Liver (tissue), 9 donors: ENCODE measurements around the gene NLGN1. TPM values are rescaled to one million over a fixed set of nuclear protein-coding genes. Genes with fewer than 3 reads are reported as not detected.

ENCODE experiments used
- DNase-seq: peaks from one replicate; pipeline ENCODE4 v3.0.0-alpha.2; 2017; ENCODE audit warnings: low spot score
- H3K27ac ChIP-seq, 2 donors: one replicate each; pipeline ENCODE4 v1.7.0; 2013; ENCODE audit warnings: inconsistent platforms in 2 of 2, low read length in 2 of 2, control low read depth in 1 of 2, low read depth in 1 of 2, mild to moderate bottlenecking in 1 of 2
- H3K27me3 ChIP-seq, 4 donors: one replicate each; pipeline versions ENCODE4 v1.6.1 to v1.7.0; 2013; ENCODE audit warnings: low read length in 3 of 4, inconsistent platforms in 1 of 4, mild to moderate bottlenecking in 1 of 4, moderate library complexity in 1 of 4; ENCODE audit not compliant: control insufficient read depth in 4 of 4, insufficient read depth in 4 of 4
- H3K36me3 ChIP-seq, 4 donors: one replicate each; pipeline versions ENCODE4 v1.6.1 to v1.7.0; 2013; ENCODE audit warnings: low read length in 3 of 4, mild to moderate bottlenecking in 3 of 4, low read depth in 1 of 4, moderate library complexity in 1 of 4; ENCODE audit not compliant: control insufficient read depth in 4 of 4, insufficient read depth in 3 of 4
- H3K4me1 ChIP-seq, 4 donors: one replicate each; pipeline versions ENCODE4 v1.6.1 to v1.7.0; 2013; ENCODE audit warnings: low read length in 3 of 4, mild to moderate bottlenecking in 3 of 4, moderate library complexity in 1 of 4; ENCODE audit not compliant: control insufficient read depth in 4 of 4, insufficient read depth in 4 of 4
- H3K4me3 ChIP-seq, 3 donors: one replicate each; pipeline versions ENCODE4 v1.6.1 to v1.7.0; 2013; ENCODE audit warnings: low read length in 3 of 3, control low read depth in 1 of 3, low read depth in 1 of 3, mild to moderate bottlenecking in 1 of 3
- H3K9ac ChIP-seq, 2 donors: one replicate each; pipeline ENCODE4 v1.7.0; 2013; ENCODE audit warnings: low read length in 2 of 2, mild to moderate bottlenecking in 2 of 2, moderate library complexity in 2 of 2, control low read depth in 1 of 2, low read depth in 1 of 2
- H3K9me3 ChIP-seq, 4 donors: one replicate each; pipeline versions ENCODE4 v1.6.1 to v1.7.0; 2013; ENCODE audit warnings: low read length in 3 of 4; ENCODE audit not compliant: control insufficient read depth in 4 of 4
- ATF3 ChIP-seq: IDR thresholded peaks from 2 replicates; pipeline ENCODE4 v1.6.1; 2016; ENCODE audit warnings: antibody characterized with exemption
- EGR1 ChIP-seq, 2 donors: IDR thresholded peaks; 2 replicates each; pipeline ENCODE4 v1.6.1; 2016 to 2018; ENCODE audit warnings: antibody characterized with exemption in 2 of 2, low read depth in 2 of 2
- FOXA1 ChIP-seq: IDR thresholded peaks from 2 replicates; pipeline ENCODE4 v1.6.1; 2016; ENCODE audit warnings: antibody characterized with exemption
- FOXA2 ChIP-seq: IDR thresholded peaks from 2 replicates; pipeline ENCODE4 v1.6.1; 2016; ENCODE audit warnings: antibody characterized with exemption
- GABPA ChIP-seq, 2 donors: IDR thresholded peaks in 1 of 2; conservative IDR thresholded peaks in 1 of 2; 2 replicates each; pipeline ENCODE4 v1.6.1; 2016; ENCODE audit warnings: antibody characterized with exemption in 2 of 2, mild to moderate bottlenecking in 1 of 2, moderate library complexity in 1 of 2
- HNF4A ChIP-seq, 2 donors: conservative IDR thresholded peaks; 2 replicates each; pipeline ENCODE4 v1.6.1; 2016; ENCODE audit warnings: antibody characterized with exemption in 2 of 2, mild to moderate bottlenecking in 2 of 2
- HNF4G ChIP-seq: IDR thresholded peaks from 2 replicates; pipeline ENCODE4 v1.6.1; 2016; ENCODE audit warnings: antibody characterized with exemption
- JUND ChIP-seq, 2 donors: IDR thresholded peaks; 2 replicates each; pipeline ENCODE4 v1.6.1; 2016; ENCODE audit warnings: antibody characterized with exemption in 2 of 2
- MAX ChIP-seq: IDR thresholded peaks from 2 replicates; pipeline ENCODE4 v1.6.1; 2016; ENCODE audit warnings: antibody characterized with exemption
- NR2F2 ChIP-seq: IDR thresholded peaks from 2 replicates; pipeline ENCODE4 v1.6.1; 2016; ENCODE audit warnings: antibody characterized with exemption
- RAD21 ChIP-seq, 2 donors: IDR thresholded peaks; 2 replicates each; pipeline ENCODE4 v1.6.1; 2016; ENCODE audit warnings: antibody characterized with exemption in 2 of 2, mild to moderate bottlenecking in 2 of 2
- RXRA ChIP-seq, 2 donors: IDR thresholded peaks; 2 replicates each; pipeline ENCODE4 v1.6.1; 2017 to 2018; ENCODE audit warnings: antibody characterized with exemption in 2 of 2, mild to moderate bottlenecking in 1 of 2
- SP1 ChIP-seq: IDR thresholded peaks from 2 replicates; pipeline ENCODE4 v1.6.1; 2018; ENCODE audit warnings: antibody characterized with exemption, mild to moderate bottlenecking
- TAF1 ChIP-seq: conservative IDR thresholded peaks from 2 replicates; pipeline ENCODE4 v1.6.1; 2016; ENCODE audit warnings: antibody characterized with exemption, mild to moderate bottlenecking
- YY1 ChIP-seq: IDR thresholded peaks from 2 replicates; pipeline ENCODE4 v1.6.1; 2016; ENCODE audit warnings: antibody characterized with exemption, mild to moderate bottlenecking
- ZBTB33 ChIP-seq: IDR thresholded peaks from 2 replicates; pipeline ENCODE4 v1.6.1; 2016; ENCODE audit warnings: antibody characterized with exemption
- WGBS: extraction: QIAGEN DNeasy Blood & Tissue Kit; methylation state at CpG from one replicate; pipeline ENCODE4 v1.1.7; 2013; 5-methylcytosine and 5-hydroxymethylcytosine counted together
- polyA plus RNA-seq, 2 donors: library from polyadenylated mRNA; stranded (reverse) in 1 of 2; unstranded in 1 of 2; fragments of 200-250 nt in 1 of 2; fragments of >200 nt in 1 of 2; fragmentation: Nextera tagmentation in 1 of 2; extraction: Ambion mirVana in 1 of 2; gene quantifications; one replicate each; pipeline versions ENCODE4 v1.2.1 to v1.2.3, GENCODE V29; 2013 to 2015
- total RNA-seq, 2 donors: library from RNA; depleted of rRNA; stranded (reverse); fragments of >200 nt; gene quantifications; one replicate each; pipeline ENCODE4 v1.2.3, GENCODE V29; 2014
- TF ChIP-seq, protein P1 (sequence below): IDR thresholded peaks from 2 replicates; pipeline ENCODE4 v1.6.1; 2016; ENCODE audit warnings: antibody characterized with exemption, mild to moderate bottlenecking
- TF ChIP-seq, protein P2 (sequence below): fragments of 150-350 bp; IDR thresholded peaks from 2 replicates; pipeline ENCODE4 v1.5.1; 2017; ENCODE audit warnings: improper control_type of control experiment, low read depth, low read length; ENCODE audit not compliant: missing input control
- donor health status: healthy.
- donor health status: healthy.
- donor health status: healthy.
- donor health status: healthy.
- donor health status: healthy.

NLGN1 gene
- total and polyA plus RNA-seq, 4 donors: 0.02 to 0.67 (median 0.37) TPM; not detected in 1

- no peaks in the 10 kb centered on the region for H3K4me1 ChIP-seq
- TF ChIP-seq, protein P1, sequence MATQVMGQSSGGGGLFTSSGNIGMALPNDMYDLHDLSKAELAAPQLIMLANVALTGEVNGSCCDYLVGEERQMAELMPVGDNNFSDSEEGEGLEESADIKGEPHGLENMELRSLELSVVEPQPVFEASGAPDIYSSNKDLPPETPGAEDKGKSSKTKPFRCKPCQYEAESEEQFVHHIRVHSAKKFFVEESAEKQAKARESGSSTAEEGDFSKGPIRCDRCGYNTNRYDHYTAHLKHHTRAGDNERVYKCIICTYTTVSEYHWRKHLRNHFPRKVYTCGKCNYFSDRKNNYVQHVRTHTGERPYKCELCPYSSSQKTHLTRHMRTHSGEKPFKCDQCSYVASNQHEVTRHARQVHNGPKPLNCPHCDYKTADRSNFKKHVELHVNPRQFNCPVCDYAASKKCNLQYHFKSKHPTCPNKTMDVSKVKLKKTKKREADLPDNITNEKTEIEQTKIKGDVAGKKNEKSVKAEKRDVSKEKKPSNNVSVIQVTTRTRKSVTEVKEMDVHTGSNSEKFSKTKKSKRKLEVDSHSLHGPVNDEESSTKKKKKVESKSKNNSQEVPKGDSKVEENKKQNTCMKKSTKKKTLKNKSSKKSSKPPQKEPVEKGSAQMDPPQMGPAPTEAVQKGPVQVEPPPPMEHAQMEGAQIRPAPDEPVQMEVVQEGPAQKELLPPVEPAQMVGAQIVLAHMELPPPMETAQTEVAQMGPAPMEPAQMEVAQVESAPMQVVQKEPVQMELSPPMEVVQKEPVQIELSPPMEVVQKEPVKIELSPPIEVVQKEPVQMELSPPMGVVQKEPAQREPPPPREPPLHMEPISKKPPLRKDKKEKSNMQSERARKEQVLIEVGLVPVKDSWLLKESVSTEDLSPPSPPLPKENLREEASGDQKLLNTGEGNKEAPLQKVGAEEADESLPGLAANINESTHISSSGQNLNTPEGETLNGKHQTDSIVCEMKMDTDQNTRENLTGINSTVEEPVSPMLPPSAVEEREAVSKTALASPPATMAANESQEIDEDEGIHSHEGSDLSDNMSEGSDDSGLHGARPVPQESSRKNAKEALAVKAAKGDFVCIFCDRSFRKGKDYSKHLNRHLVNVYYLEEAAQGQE: no peak
- TF ChIP-seq JUND (IDR thresholded peaks at IDR 0.05): no peak
- TF ChIP-seq NR2F2: no peak
- no peak for TF ChIP-seq ATF3
- TF ChIP-seq HNF4G: no peak
- no peak for TF ChIP-seq FOXA2
- TF ChIP-seq YY1: no peak
- no peak for TF ChIP-seq GABPA (IDR thresholded peaks at IDR 0.05 in 1 of 2, conservative IDR thresholded peaks at IDR 0.05 in 1 of 2)
- TF ChIP-seq, protein P2, sequence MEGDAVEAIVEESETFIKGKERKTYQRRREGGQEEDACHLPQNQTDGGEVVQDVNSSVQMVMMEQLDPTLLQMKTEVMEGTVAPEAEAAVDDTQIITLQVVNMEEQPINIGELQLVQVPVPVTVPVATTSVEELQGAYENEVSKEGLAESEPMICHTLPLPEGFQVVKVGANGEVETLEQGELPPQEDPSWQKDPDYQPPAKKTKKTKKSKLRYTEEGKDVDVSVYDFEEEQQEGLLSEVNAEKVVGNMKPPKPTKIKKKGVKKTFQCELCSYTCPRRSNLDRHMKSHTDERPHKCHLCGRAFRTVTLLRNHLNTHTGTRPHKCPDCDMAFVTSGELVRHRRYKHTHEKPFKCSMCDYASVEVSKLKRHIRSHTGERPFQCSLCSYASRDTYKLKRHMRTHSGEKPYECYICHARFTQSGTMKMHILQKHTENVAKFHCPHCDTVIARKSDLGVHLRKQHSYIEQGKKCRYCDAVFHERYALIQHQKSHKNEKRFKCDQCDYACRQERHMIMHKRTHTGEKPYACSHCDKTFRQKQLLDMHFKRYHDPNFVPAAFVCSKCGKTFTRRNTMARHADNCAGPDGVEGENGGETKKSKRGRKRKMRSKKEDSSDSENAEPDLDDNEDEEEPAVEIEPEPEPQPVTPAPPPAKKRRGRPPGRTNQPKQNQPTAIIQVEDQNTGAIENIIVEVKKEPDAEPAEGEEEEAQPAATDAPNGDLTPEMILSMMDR: no peak
- TF ChIP-seq TAF1: no peak
- TF ChIP-seq ZBTB33: no peak
- TF ChIP-seq SP1: no peak
- no peak for TF ChIP-seq RAD21 (IDR thresholded peaks at IDR 0.05)
- TF ChIP-seq RXRA (IDR thresholded peaks at IDR 0.05): no peak
- H3K27ac ChIP-seq: no peak overlapping the region
- no peak overlapping the region for H3K4me3 ChIP-seq
- no peaks in the 10 kb centered on the region for H3K36me3 ChIP-seq
- no peaks in the 10 kb centered on the region for H3K27me3 ChIP-seq
- no peak overlapping the region for H3K9ac ChIP-seq
- 75% methylated on average over 3 of the region's 3 CpGs for WGBS
- H3K9me3 ChIP-seq: peaks cover 0 to 6% (median 2%) of the 10 kb centered on the region in 4 donors
- DNase-seq: no peak
Observed at GRCh38 chr3:174168538-174169254, 771.2 kb downstream of the NLGN1 start.

DNA sequence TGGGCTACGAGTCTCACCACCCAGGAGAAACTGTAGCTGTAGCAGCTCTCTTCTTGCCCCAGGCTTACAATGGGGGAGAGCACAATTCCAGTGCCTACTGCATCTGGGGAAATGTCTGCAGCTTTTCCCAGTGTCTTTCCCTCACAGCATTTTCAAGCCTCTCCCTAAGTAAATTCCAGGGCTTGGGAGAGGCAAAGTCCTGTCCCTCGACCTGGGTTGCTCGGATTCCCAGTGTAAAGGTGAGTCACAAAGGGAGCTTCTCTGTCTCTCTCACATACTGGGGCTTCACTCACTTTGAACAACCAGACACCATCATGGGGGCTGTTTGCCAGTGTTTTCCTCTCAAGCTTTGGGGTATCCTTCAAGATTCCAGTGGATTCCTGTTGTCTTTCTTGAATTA lies 772.2 kb downstream of the NLGN1 start:
- no peak for DNase-seq
- Histone ChIP-seq H3K4me3 (no peak overlapping the region), H3K9ac (no peak overlapping the region), H3K27ac (no peak overlapping the region), H3K4me1 (no peaks in the 10 kb centered on the region), H3K36me3 (no peaks in the 10 kb centered on the region), H3K9me3 (peaks cover 0 to under 1% (median 0%) of the 10 kb centered on the region in 4 donors), H3K27me3 (no peaks in the 10 kb centered on the region)
- 62% methylated on average over 3 of the region's 3 CpGs for WGBS
- TF ChIP-seq HNF4G (no peak), EGR1 (IDR thresholded peaks at IDR 0.05; ENCODE audit: low read depth in 2 of 2) (no peak), HNF4A (conservative IDR thresholded peaks at IDR 0.05) (no peak), RAD21 (IDR thresholded peaks at IDR 0.05) (no peak), FOXA2 (no peak), TAF1 (no peak), NR2F2 (no peak), YY1 (no peak), GABPA (IDR thresholded peaks at IDR 0.05 in 1 of 2, conservative IDR thresholded peaks at IDR 0.05 in 1 of 2) (no peak), SP1 (no peak), FOXA1 (no peak), MAX (no peak), RXRA (IDR thresholded peaks at IDR 0.05) (no peak), JUND (IDR thresholded peaks at IDR 0.05) (no peak)
- TF ChIP-seq, protein P1: no peak
